ENCODE data around the gene HAAO. TPM values are rescaled to one million over a fixed set of nuclear protein-coding genes. Genes with fewer than 3 reads are reported as not detected.

Gene HAAO
- total and polyA plus RNA-seq, 2 donors (not counting 3 experiments of a cell fraction or from before 2014, with no cell fraction given) = 0.82 to 1.1 TPM

- H3K27ac ChIP-seq (ENCODE audit: insufficient read depth, low read depth, low read length) = no peak overlapping the region
- POLR2A ChIA-PET = no interaction called here
- no peak overlapping the region for H3K9ac ChIP-seq (replicated peaks; ENCODE audit: extremely low read depth, insufficient read depth, low read length)
- FAIRE-seq (no peak), DNase-seq (ENCODE audit: low read depth, low spot score) (no peak)
- TF ChIP-seq MAX (IDR thresholded peaks at IDR 0.05; ENCODE audit: insufficient read depth, insufficient read length) (no peak), GATA2 (IDR thresholded peaks at IDR 0.05; ENCODE audit: insufficient read depth, insufficient read length, low read depth, low read length) (no peak), FOS (IDR thresholded peaks at IDR 0.05; ENCODE audit: borderline replicate concordance, insufficient read depth, low read length) (no peak), MYC (IDR thresholded peaks at IDR 0.05; ENCODE audit: low read depth, low read length) (no peak), EZH2 (IDR thresholded peaks at IDR 0.05; ENCODE audit: borderline replicate concordance, low read depth, low read length, severe bottlenecking) (no peak), POLR2AphosphoS5 (IDR thresholded peaks at IDR 0.05; ENCODE audit: insufficient read depth, low read depth, low read length) (no peak), JUN (IDR thresholded peaks at IDR 0.05; ENCODE audit: borderline replicate concordance, insufficient read depth, insufficient read length, low read depth) (no peak), POLR2A (IDR thresholded peaks at IDR 0.05; ENCODE audit: low read depth, low read length) (no peak), CTCF (IDR thresholded peaks at IDR 0.05; ENCODE audit: extremely low read depth in 1 of 2, insufficient read depth in 1 of 2, low read depth in 1 of 2, low read length in 2 of 2) (no peak)
- H3K4me2 ChIP-seq (ENCODE audit: insufficient read depth, low read length) = no peak overlapping the region
- H3K4me3 ChIP-seq (replicated peaks in 1 of 3; ENCODE audit: insufficient read depth in 1 of 3, low read depth in 1 of 3, low read length in 3 of 3) = no peak overlapping the region
- H3K36me3 ChIP-seq (ENCODE audit: control insufficient read depth in 2 of 2, extremely low read depth in 1 of 2, insufficient read depth in 2 of 2, low read length in 2 of 2) = no peaks in the 10 kb centered on the region
- no peaks in the 10 kb centered on the region for H4K20me1 ChIP-seq (replicated peaks; ENCODE audit: control insufficient read depth, extremely low read depth, insufficient read depth, low read length)
- no peak overlapping the region for H2AFZ ChIP-seq (ENCODE audit: low read depth, low read length)
- H3K79me2 ChIP-seq (ENCODE audit: control insufficient read depth, insufficient read depth, low read length) = no peaks in the 10 kb centered on the region
- CTCF ChIA-PET = no interaction called here
- dilution Hi-C loops (cut with MboI; ENCODE audit: extremely low pct_ligation_motif_present, low sequenced_read_pairs) = no loop called here
- H3K4me1 ChIP-seq (ENCODE audit: control insufficient read depth, extremely low read depth, insufficient read depth, low read length) = peaks cover 11% of the 10 kb centered on the region
- no peaks in the 10 kb centered on the region for H3K9me1 ChIP-seq (replicated peaks; ENCODE audit: control insufficient read depth, extremely low read depth, insufficient read depth, low read length)
- no TSS peak for BruUV-seq (replicated peaks)
- no peaks in the 10 kb centered on the region for H3K9me3 ChIP-seq (replicated peaks; ENCODE audit: control insufficient read depth, insufficient read depth, low read length)
- H3K27me3 ChIP-seq (ENCODE audit: control insufficient read depth in 2 of 2, insufficient read depth in 2 of 2, low read length in 2 of 2) = no peaks in the 10 kb centered on the region
- intact Hi-C loops (cut with micrococcal nuclease) = no loop called here
These were observed 41.8 kb upstream of the HAAO start for GRCh38 chr2:42834161-42834560.
